Body of pancreas (tissue), 4 donors: ENCODE data around the gene MACROH2A1.

Source experiments
- CTCF ChIP-seq, 7 experiments: fragments of 450-650 bp in 4 of 7; fragments of 200-600 bp in 3 of 7; sonication (generic) in 3 of 7; IDR thresholded peaks; one replicate each; pipeline ENCODE4 v1.5.1; 2016 to 2019; ENCODE audit warnings: antibody characterized with exemption in 7 of 7
- POLR2A ChIP-seq, 3 donors: fragments of 450-650 bp; IDR thresholded peaks; one replicate each; pipeline ENCODE4 v1.6.1; 2016; ENCODE audit warnings: antibody characterized with exemption in 3 of 3, mild to moderate bottlenecking in 2 of 3

- TF ChIP-seq CTCF (IDR thresholded peaks at IDR 0.05), result no peak
- TF ChIP-seq POLR2A (IDR thresholded peaks at IDR 0.05), result no peak
Observed at GRCh38 chr5:135322744-135323143, 76.3 kb downstream of the MACROH2A1 start.
